Measurements from ENCODE around the gene TMC3.

GRCh38 chr15:81282606-81282895 is 91.5 kb downstream of the TMC3 start:
- no peak for TF ChIP-seq CTCF (IDR thresholded peaks at IDR 0.05)
- no peak for TF ChIP-seq EZH2 (IDR thresholded peaks at IDR 0.05)
- no peak for TF ChIP-seq EZH2phosphoT487 (IDR thresholded peaks at IDR 0.05)

Measured in neural progenitor cell (in vitro differentiated cells).